ENCODE data around the gene ECE1.
"Not testable (repeated sequence)": the region's sequence is repeated elsewhere in the genome, so short reads cannot be mapped to it uniquely, and the experiment has no call there.

Gene ECE1

GRCh38 chr1:21287905-21288514 lies 2.3 kb downstream of the ECE1 start:
- Histone ChIP-seq H3K9me3 (ENCODE audit: low read length) (no peaks in the 10 kb centered on the region), H2AFZ (ENCODE audit: low read length) (no peak overlapping the region), H3K27ac (ENCODE audit: low read depth, low read length, poor library complexity, severe bottlenecking) (no peak overlapping the region), H3K4me1 (ENCODE audit: insufficient read depth, low read length, severe bottlenecking) (peaks cover 35% of the 10 kb centered on the region), H3K4me2 (ENCODE audit: low read length) (no peak overlapping the region), H3K79me2 (ENCODE audit: insufficient read depth, low read length) (no peaks in the 10 kb centered on the region), H3K4me3 (ENCODE audit: low read depth, low read length, poor library complexity, severe bottlenecking) (no peak overlapping the region), H3K27me3 (ENCODE audit: insufficient read depth, low read length) (no peaks in the 10 kb centered on the region), H3F3A (ENCODE audit: insufficient read depth, low read length) (no peaks in the 10 kb centered on the region), H3K9me2 (ENCODE audit: low read depth, low read length) (no peaks in the 10 kb centered on the region), H3K36me3 (ENCODE audit: insufficient read depth, low read length) (no peaks in the 10 kb centered on the region), H3K9ac (ENCODE audit: low read length) (no peak overlapping the region), H4K20me1 (ENCODE audit: insufficient read depth, low read length) (no peaks in the 10 kb centered on the region)
- TF ChIP-seq CTCF (IDR thresholded peaks at IDR 0.05; ENCODE audit: low read length) (no peak), EZH2 (IDR thresholded peaks at IDR 0.05; ENCODE audit: borderline replicate concordance, low read length) (no peak)

DNA sequence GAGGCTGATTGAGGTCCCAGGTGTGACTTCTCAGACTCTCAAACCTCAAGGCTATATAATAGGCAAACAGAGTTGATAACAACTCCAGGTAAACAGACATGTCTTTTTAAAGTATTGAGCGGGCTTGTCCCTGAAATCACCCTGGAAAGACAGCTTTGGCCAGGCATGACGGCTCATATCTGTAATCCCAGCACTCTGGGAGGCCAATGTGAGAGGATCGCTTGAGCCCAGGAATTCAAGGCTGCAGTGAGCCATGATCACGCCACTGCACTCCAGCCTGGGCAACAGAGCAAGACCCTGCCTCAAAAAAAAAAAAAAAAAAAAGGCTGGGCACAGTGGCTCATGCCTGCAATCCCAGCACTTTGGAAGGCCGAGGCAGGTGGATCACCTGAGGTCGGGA lies 4.9 kb downstream of the ECE1 start:
- not testable (repeated sequence) for H2AFZ ChIP-seq (ENCODE audit: low read length); H3K9me3 ChIP-seq (ENCODE audit: low read length); H3K27me3 ChIP-seq (ENCODE audit: insufficient read depth, low read length); H3K4me3 ChIP-seq (ENCODE audit: low read depth, low read length, poor library complexity, severe bottlenecking); H4K20me1 ChIP-seq (ENCODE audit: insufficient read depth, low read length); H3K9ac ChIP-seq (ENCODE audit: low read length); H3K36me3 ChIP-seq (ENCODE audit: insufficient read depth, low read length); H3K79me2 ChIP-seq (ENCODE audit: insufficient read depth, low read length); H3K9me2 ChIP-seq (ENCODE audit: low read depth, low read length); H3K27ac ChIP-seq (ENCODE audit: low read depth, low read length, poor library complexity, severe bottlenecking); H3K4me2 ChIP-seq (ENCODE audit: low read length); H3F3A ChIP-seq (ENCODE audit: insufficient read depth, low read length)
- peaks cover 15% of the 10 kb centered on the region for H3K4me1 ChIP-seq (ENCODE audit: insufficient read depth, low read length, severe bottlenecking)

- no peaks in the 10 kb centered on the region for H3K9me3 ChIP-seq (ENCODE audit: low read length)
- H4K20me1 ChIP-seq (ENCODE audit: insufficient read depth, low read length): no peaks in the 10 kb centered on the region
- H3F3A ChIP-seq (ENCODE audit: insufficient read depth, low read length): no peaks in the 10 kb centered on the region
- H3K9me2 ChIP-seq (ENCODE audit: low read depth, low read length): no peaks in the 10 kb centered on the region
- no peak overlapping the region for H3K4me3 ChIP-seq (ENCODE audit: low read depth, low read length, poor library complexity, severe bottlenecking)
- H3K36me3 ChIP-seq (ENCODE audit: insufficient read depth, low read length): no peaks in the 10 kb centered on the region
- H3K79me2 ChIP-seq (ENCODE audit: insufficient read depth, low read length): no peaks in the 10 kb centered on the region
- no peak overlapping the region for H3K9ac ChIP-seq (ENCODE audit: low read length)
- H3K27ac ChIP-seq (ENCODE audit: low read depth, low read length, poor library complexity, severe bottlenecking): no peak overlapping the region
- H3K4me2 ChIP-seq (ENCODE audit: low read length): no peak overlapping the region
- TF ChIP-seq EZH2 (IDR thresholded peaks at IDR 0.05; ENCODE audit: borderline replicate concordance, low read length) (no peak), CTCF (IDR thresholded peaks at IDR 0.05; ENCODE audit: low read length) (no peak)
- H3K4me1 ChIP-seq (ENCODE audit: insufficient read depth, low read length, severe bottlenecking): peaks cover 13% of the 10 kb centered on the region
- H3K27me3 ChIP-seq (ENCODE audit: insufficient read depth, low read length): no peaks in the 10 kb centered on the region
- H2AFZ ChIP-seq (ENCODE audit: low read length): no peak overlapping the region
Observed at GRCh38 chr1:21285055-21285372, 5.2 kb downstream of the ECE1 start.
